Tibial nerve (tissue), 4 donors: Measurements from ENCODE around the gene KLHL35. TPM values are rescaled to one million over a fixed set of nuclear protein-coding genes. Genes with fewer than 3 reads are reported as not detected.

ENCODE experiments used
- DNase-seq, 2 donors: peaks; one replicate each; pipeline ENCODE4 v3.0.0-alpha.2; 2019; ENCODE audit warnings: low spot score in 2 of 2
- H3K27ac ChIP-seq, 4 donors: fragments of 200-600 bp; sonication (generic) in 3 of 4; one replicate each; pipeline ENCODE4 v1.5.1; 2017 to 2019; ENCODE audit warnings: mild to moderate bottlenecking in 1 of 4
- H3K27me3 ChIP-seq, 2 donors: fragments of 200-600 bp; sonication (generic) in 1 of 2; one replicate each; pipeline versions ENCODE4 v1.5.1 to v1.6.0; 2017 to 2019
- H3K36me3 ChIP-seq, 3 donors: fragments of 200-600 bp; sonication (generic); one replicate each; pipeline ENCODE4 v1.5.1; 2018 to 2019
- H3K4me1 ChIP-seq, 4 donors: fragments of 200-600 bp; sonication (generic) in 3 of 4; one replicate each; pipeline ENCODE4 v1.5.1; 2017 to 2019
- H3K4me3 ChIP-seq, 4 donors: fragments of 200-600 bp; sonication (generic) in 3 of 4; one replicate each; pipeline ENCODE4 v1.5.1; 2017 to 2019; ENCODE audit warnings: mild to moderate bottlenecking in 1 of 4, moderate library complexity in 1 of 4
- H3K9me3 ChIP-seq, 4 donors: fragments of 200-600 bp; sonication (generic) in 3 of 4; one replicate each; pipeline ENCODE4 v1.5.1; 2017 to 2019
- CTCF ChIP-seq, 5 experiments: fragments of 200-600 bp in 3 of 5; fragments of 450-650 bp in 2 of 5; sonication (generic) in 3 of 5; IDR thresholded peaks; one replicate each; pipeline ENCODE4 v1.5.1; 2016 to 2019; ENCODE audit warnings: antibody characterized with exemption in 5 of 5, mild to moderate bottlenecking in 3 of 5, moderate library complexity in 2 of 5
- EP300 ChIP-seq, 2 donors: sonication (generic); formaldehyde crosslinking; IDR thresholded peaks; one replicate each; pipeline ENCODE4 v1.6.1; 2017; ENCODE audit warnings: antibody characterized with exemption in 2 of 2, mild to moderate bottlenecking in 1 of 2
- POLR2A ChIP-seq, 2 donors: fragments of 450-650 bp; IDR thresholded peaks; one replicate each; pipeline ENCODE4 v1.6.1; 2017; ENCODE audit warnings: antibody characterized with exemption in 2 of 2, mild to moderate bottlenecking in 2 of 2, moderate library complexity in 2 of 2
- WGBS, 2 donors: methylation state at CpG; one replicate each; pipeline ENCODE4 v1.1.5; 2018; 5-methylcytosine and 5-hydroxymethylcytosine counted together
- total RNA-seq, 4 donors: library from RNA; depleted of rRNA; stranded (reverse); fragments of >200 nt; gene quantifications; one replicate each; pipeline ENCODE4 v1.1.0, GENCODE V29; 2016

KLHL35 gene
- total RNA-seq, 4 donors from 2014 or later = 3.0 to 11.1 (median 6.6) TPM

GRCh38 chr11:75475767-75476650, 43.0 kb upstream of the KLHL35 start:
- H3K36me3 ChIP-seq = no peaks in the 10 kb centered on the region
- WGBS, 2 donors = 61 to 68% methylated on average over 7 to 9 of the region's 9 CpGs
- H3K9me3 ChIP-seq = no peaks in the 10 kb centered on the region
- peaks cover 0 to 57% (median 17%) of the 10 kb centered on the region in 4 donors for H3K4me1 ChIP-seq
- no peak for TF ChIP-seq POLR2A (IDR thresholded peaks at IDR 0.05)
- TF ChIP-seq EP300 (IDR thresholded peaks at IDR 0.05) = no peak
- TF ChIP-seq CTCF (IDR thresholded peaks at IDR 0.05) = no peak
- H3K4me3 ChIP-seq = no peak overlapping the region
- peak; percentile 49 to 59 for DNase-seq
- H3K27me3 ChIP-seq = no peaks in the 10 kb centered on the region
- H3K27ac ChIP-seq = peak overlapping the region in 3 of 4 donors; percentile 52 to 76 (median 70)

- no peaks in the 10 kb centered on the region for H3K36me3 ChIP-seq
- peak overlapping the region in 1 of 4 donors; percentile 0 for H3K4me3 ChIP-seq
- peaks cover 0 to 55% (median 17%) of the 10 kb centered on the region in 4 donors for H3K4me1 ChIP-seq
- H3K27me3 ChIP-seq = no peaks in the 10 kb centered on the region
- peak overlapping the region in 3 of 4 donors; percentile 63 to 76 (median 70) for H3K27ac ChIP-seq
- peak; percentile 35 to 55 for DNase-seq
- TF ChIP-seq EP300 (IDR thresholded peaks at IDR 0.05) = no peak
- TF ChIP-seq POLR2A (IDR thresholded peaks at IDR 0.05) = no peak
- no peak for TF ChIP-seq CTCF (IDR thresholded peaks at IDR 0.05)
- WGBS, 2 donors = 43 to 45% methylated on average over 16 of the region's 16 CpGs
- no peaks in the 10 kb centered on the region for H3K9me3 ChIP-seq
Measured at GRCh38 chr11:75474878-75475766, 42.1 kb upstream of the KLHL35 start.

GRCh38 chr11:75474240-75474639, 41.2 kb upstream of the KLHL35 start:
- H3K27me3 ChIP-seq = no peaks in the 10 kb centered on the region
- no peak for DNase-seq
- H3K4me3 ChIP-seq = no peak overlapping the region
- no peaks in the 10 kb centered on the region for H3K36me3 ChIP-seq
- TF ChIP-seq EP300 (IDR thresholded peaks at IDR 0.05) (no peak), CTCF (IDR thresholded peaks at IDR 0.05) (no peak), POLR2A (IDR thresholded peaks at IDR 0.05) (no peak)
- no peaks in the 10 kb centered on the region for H3K9me3 ChIP-seq
- 60 to 79% methylated on average over 1 of the region's 1 CpG for WGBS, 2 donors
- peaks cover 0 to 55% (median 18%) of the 10 kb centered on the region in 4 donors for H3K4me1 ChIP-seq
- H3K27ac ChIP-seq = no peak overlapping the region

GRCh38 chr11:75473684-75474083, 40.7 kb upstream of the KLHL35 start:
- Histone ChIP-seq H3K27ac (no peak overlapping the region), H3K9me3 (no peaks in the 10 kb centered on the region), H3K4me3 (no peak overlapping the region), H3K36me3 (no peaks in the 10 kb centered on the region), H3K27me3 (no peaks in the 10 kb centered on the region), H3K4me1 (peaks cover 0 to 55% (median 23%) of the 10 kb centered on the region in 4 donors)
- TF ChIP-seq EP300 (IDR thresholded peaks at IDR 0.05) (no peak), CTCF (IDR thresholded peaks at IDR 0.05) (no peak), POLR2A (IDR thresholded peaks at IDR 0.05) (no peak)
- DNase-seq = no peak
- WGBS, 2 donors = 77% methylated on average over 5 of the region's 6 CpGs
